GM20000 (cell line): ENCODE results near the gene ULBP3.
"Not testable (repeated sequence)": the region's sequence is repeated elsewhere in the genome, so short reads cannot be mapped to it uniquely, and the experiment has no call there.

Experiments
- DNase-seq: peaks from one replicate; pipeline ENCODE4 v3.0.0; 2012; ENCODE audit warnings: low spot score
- CTCF ChIP-seq: IDR thresholded peaks from 2 replicates; pipeline ENCODE4 v1.5.1; 2012; ENCODE audit warnings: mild to moderate bottlenecking, control low read depth; ENCODE audit errors: extremely low read depth, missing control alignments

Gene ULBP3

GRCh38 chr6:150068151-150068550, 770 bp downstream of the ULBP3 start:
- TF ChIP-seq CTCF, result no peak
- no peak for DNase-seq

- no peak for DNase-seq
Measured at GRCh38 chr6:150065083-150065482, 3.8 kb downstream of the ULBP3 start.

GRCh38 chr6:150063640-150064039, 5.3 kb downstream of the ULBP3 start:
- no peak for DNase-seq
- no peak for TF ChIP-seq CTCF

More at GRCh38 chr6:150065083-150065482, 3.8 kb downstream of the ULBP3 start:
- no peak for TF ChIP-seq CTCF

GRCh38 chr6:150059973-150060372, 8.9 kb downstream of the ULBP3 start:
- not testable (repeated sequence) for DNase-seq

- DNase-seq, result no peak
- no peak for TF ChIP-seq CTCF
Measured at GRCh38 chr6:150058986-150059385, 9.9 kb downstream of the ULBP3 start.

GRCh38 chr6:150058231-150058792, 10.6 kb downstream of the ULBP3 start:
- DNase-seq, result no peak
- no peak for TF ChIP-seq CTCF

GRCh38 chr6:150057501-150057951, 11.4 kb downstream of the ULBP3 start:
- no peak for TF ChIP-seq CTCF
- no peak for DNase-seq

GRCh38 chr6:150056916-150057315, 12.0 kb downstream of the ULBP3 start:
- TF ChIP-seq CTCF, result no peak
- DNase-seq, result no peak
